Pons (tissue), 1 donor: ENCODE data around the gene DLGAP3.
"Not testable (repeated sequence)": the region's sequence is repeated elsewhere in the genome, so short reads cannot be mapped to it uniquely, and the experiment has no call there.

ENCODE experiments used
- DNase-seq: peaks from one replicate; pipeline ENCODE4 v3.0.0-alpha.2; 2016; ENCODE audit warnings: low spot score

Gene DLGAP3

GRCh38 chr1:34839526-34840305, 89.7 kb downstream of the DLGAP3 start:
- no peak for DNase-seq

GRCh38 chr1:34833711-34834110, 95.7 kb downstream of the DLGAP3 start:
- no peak for DNase-seq

- no peak for DNase-seq
Observed at GRCh38 chr1:34831721-34832246, 97.7 kb downstream of the DLGAP3 start.

- DNase-seq = no peak
Observed at GRCh38 chr1:34829250-34829649, 100.2 kb downstream of the DLGAP3 start.

- no peak for DNase-seq
Observed at GRCh38 chr1:34828611-34829010, 100.8 kb downstream of the DLGAP3 start.

- DNase-seq = no peak
Observed at GRCh38 chr1:34827341-34827941, 102.0 kb downstream of the DLGAP3 start.

GRCh38 chr1:34825455-34826091, 103.9 kb downstream of the DLGAP3 start:
- DNase-seq = no peak

- DNase-seq = no peak
Observed at GRCh38 chr1:34824817-34825454, 104.5 kb downstream of the DLGAP3 start.

GRCh38 chr1:34822202-34822601, 107.2 kb downstream of the DLGAP3 start:
- no peak for DNase-seq

GRCh38 chr1:34818862-34819261, 110.6 kb downstream of the DLGAP3 start:
- DNase-seq = not testable (repeated sequence)

- no peak for DNase-seq
Observed at GRCh38 chr1:34816778-34817177, 112.7 kb downstream of the DLGAP3 start.

GRCh38 chr1:34816332-34816731, 113.1 kb downstream of the DLGAP3 start:
- no peak for DNase-seq
